Loucy (cell line): ENCODE results near the gene FGF14.

ENCODE experiments used
- EZH2phosphoT487 ChIP-seq: fragments of 200-600 bp; IDR thresholded peaks from 2 replicates; pipeline ENCODE4 v1.6.1; 2018; ENCODE audit warnings: antibody characterized with exemption, mild to moderate bottlenecking, moderate library complexity, borderline replicate concordance
- TF ChIP-seq, protein P1 (sequence below): fragments of 200-600 bp; sonication (generic); conservative IDR thresholded peaks from 2 replicates; pipeline ENCODE4 v1.5.1; 2014; ENCODE audit warnings: mild to moderate bottlenecking, antibody characterized with exemption, low read length

DNA sequence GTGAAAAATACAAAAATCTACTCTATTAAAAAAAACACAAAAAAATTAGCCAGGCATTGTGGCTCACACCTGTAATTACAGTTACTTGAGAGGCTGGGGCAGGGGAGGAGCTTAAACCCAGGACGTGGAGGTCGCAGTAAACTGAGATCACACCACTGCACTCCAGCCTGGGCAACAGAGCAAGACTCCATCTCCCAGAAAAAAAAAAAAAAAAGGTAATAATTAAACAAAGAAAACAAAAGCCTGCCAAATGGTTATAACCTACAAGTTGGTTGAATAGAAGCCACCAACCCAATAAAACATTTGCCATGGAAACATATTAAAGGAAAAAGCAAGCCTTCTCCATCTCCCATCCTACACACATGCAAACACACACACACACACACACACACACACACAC lies 694.2 kb downstream of the FGF14 start:
- TF ChIP-seq, protein P1, sequence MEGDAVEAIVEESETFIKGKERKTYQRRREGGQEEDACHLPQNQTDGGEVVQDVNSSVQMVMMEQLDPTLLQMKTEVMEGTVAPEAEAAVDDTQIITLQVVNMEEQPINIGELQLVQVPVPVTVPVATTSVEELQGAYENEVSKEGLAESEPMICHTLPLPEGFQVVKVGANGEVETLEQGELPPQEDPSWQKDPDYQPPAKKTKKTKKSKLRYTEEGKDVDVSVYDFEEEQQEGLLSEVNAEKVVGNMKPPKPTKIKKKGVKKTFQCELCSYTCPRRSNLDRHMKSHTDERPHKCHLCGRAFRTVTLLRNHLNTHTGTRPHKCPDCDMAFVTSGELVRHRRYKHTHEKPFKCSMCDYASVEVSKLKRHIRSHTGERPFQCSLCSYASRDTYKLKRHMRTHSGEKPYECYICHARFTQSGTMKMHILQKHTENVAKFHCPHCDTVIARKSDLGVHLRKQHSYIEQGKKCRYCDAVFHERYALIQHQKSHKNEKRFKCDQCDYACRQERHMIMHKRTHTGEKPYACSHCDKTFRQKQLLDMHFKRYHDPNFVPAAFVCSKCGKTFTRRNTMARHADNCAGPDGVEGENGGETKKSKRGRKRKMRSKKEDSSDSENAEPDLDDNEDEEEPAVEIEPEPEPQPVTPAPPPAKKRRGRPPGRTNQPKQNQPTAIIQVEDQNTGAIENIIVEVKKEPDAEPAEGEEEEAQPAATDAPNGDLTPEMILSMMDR = no peak
- TF ChIP-seq EZH2phosphoT487 = no peak
